IPS DF 4.7 (cell line): ENCODE data around the gene PLAAT3.
"Not testable (repeated sequence)": the region's sequence is repeated elsewhere in the genome, so short reads cannot be mapped to it uniquely, and the experiment has no call there.

Experiments
- DNase-seq: peaks from one replicate; pipeline ENCODE4 v3.0.0-alpha.2; 2013; ENCODE audit warnings: low spot score; ENCODE audit errors: extremely low read depth

PLAAT3 gene

GRCh38 chr11:63569570-63569969 lies 44.7 kb downstream of the PLAAT3 start:
- DNase-seq, result no peak

- no peak for DNase-seq
Observed at GRCh38 chr11:63567044-63567840, 47.0 kb downstream of the PLAAT3 start.

GRCh38 chr11:63564784-63565350 lies 49.4 kb downstream of the PLAAT3 start:
- DNase-seq, result no peak

GRCh38 chr11:63564056-63564774 lies 50.0 kb downstream of the PLAAT3 start:
- no peak for DNase-seq

- no peak for DNase-seq
Observed at GRCh38 chr11:63563201-63564055, 50.8 kb downstream of the PLAAT3 start, which contains the start of gene PLAAT2. Gene PLAAT2, minus strand, starts transcription at chr11:63563379. Its CDS starts 55 bp downstream, at chr11:63563324.

DNA sequence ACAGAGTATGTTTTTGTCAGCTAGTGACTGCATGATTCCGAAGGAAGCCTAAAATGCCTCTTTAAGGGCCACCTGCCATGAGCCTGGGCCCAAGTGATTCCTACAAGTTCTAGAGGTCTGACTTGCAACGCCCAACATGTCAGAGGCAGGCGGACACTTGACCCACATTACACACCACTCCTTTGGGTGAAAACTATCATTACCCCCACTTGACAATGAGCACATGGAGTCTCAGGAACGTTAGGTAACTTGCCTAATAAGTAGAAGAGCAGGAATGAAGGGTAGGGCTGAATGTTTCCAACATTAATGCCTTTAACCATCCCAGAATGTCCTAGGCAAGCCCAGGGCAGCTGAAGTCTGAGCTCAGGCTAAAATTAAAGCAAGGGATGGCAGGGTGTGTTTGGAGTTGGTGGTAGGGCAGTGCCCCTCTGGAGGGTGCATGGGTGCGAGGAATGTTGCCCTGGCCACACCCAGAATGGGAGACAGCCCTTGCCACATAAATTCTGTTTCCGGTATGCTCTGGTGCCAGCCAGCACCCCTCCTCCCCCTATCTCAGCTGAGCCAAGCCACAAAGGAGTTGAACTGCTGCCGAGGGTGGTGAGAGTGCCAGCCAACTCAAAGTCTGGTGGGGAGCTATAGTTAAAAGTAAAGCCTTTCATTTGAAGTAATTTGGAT lies 53.6 kb downstream of the PLAAT3 start:
- no peak for DNase-seq

GRCh38 chr11:63558459-63559157 lies 55.6 kb downstream of the PLAAT3 start:
- DNase-seq, result no peak

DNA sequence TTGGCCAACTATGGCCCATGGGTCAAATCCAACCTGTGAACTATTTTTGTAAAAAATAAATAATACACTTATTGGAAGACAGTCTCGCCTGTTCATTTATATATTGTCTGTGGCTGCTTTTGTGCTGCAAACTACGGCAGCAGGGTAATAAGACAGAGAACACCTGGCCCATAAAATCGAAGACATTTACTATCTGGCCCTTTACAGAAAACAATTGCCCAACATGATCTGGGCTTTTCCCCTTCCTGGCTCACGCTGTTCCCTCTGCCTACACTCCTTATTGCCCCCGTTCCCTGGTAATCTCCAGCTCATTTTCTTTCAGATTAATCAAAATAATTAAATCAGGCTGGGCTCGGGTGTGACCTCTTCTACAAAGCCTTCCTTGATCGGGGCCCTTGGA lies 56.7 kb downstream of the PLAAT3 start:
- no peak for DNase-seq

DNA sequence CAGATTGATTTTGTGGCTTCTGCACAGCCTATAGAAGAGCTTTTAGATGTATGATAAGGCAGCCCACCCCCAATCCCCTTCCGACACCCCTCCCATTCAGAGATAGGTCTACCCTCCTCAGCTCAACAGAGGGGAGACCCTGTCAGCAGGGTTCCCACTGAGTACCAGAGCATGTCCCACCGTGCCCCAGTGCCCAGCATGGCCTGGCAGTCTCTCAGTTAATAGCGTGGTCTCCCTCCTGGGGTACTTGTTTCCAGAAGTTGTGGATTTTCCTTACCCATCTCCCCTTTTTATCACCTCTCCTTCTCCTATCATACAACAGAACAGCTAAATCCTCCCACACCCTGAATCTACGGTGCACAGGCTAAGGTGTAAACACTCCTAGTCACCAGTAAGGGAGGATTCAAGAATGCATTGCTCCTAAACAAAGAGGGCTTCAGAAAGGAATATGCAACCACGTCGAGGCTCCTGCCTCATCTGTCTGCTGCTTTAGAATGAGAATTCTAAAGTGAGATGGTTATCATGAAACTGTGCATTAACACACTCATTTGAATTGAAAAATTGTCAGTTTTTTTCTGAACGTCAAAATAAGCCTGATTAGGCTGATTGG lies 57.7 kb downstream of the PLAAT3 start:
- no peak for DNase-seq

- DNase-seq, result no peak
Observed at GRCh38 chr11:63554877-63555223, 59.4 kb downstream of the PLAAT3 start.

DNA sequence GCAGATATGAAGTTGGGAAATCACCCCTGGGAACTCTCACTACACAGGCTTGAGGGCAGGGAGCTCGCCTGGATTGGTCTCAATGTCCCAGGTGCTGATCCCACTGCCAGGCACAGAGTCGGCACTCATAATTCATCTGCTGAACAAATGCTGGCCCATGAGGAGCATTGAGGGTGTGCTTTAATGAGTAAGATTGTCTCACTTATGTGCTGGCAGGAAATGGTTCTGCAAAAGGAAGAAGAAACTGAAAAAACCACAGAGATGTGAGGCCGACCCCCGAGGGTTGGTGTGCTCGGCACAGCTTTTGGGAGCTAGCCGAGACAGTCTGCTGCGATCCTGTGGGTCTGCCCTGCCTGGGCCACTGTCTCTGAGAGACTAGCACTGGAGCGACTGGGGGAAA lies 60.5 kb downstream of the PLAAT3 start:
- no peak for DNase-seq

DNA sequence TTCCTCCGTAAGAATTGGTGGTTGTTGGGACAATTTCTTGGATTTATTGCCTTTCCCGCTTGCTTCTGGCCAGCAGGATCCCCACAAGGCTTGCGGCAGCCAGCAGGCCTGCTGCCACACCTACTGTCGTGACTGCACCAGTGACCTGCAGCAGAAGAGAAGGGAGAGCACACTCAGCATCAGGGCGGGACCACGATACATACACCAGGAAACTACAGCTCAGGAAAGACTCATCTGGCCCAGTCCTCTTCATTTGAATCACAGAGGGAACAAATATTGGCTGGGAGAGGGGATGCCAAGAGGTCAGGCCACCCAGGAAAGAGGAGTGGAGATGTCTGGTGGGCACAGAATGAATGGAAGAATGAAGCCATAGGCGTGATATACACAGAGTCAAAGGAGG lies 61.3 kb downstream of the PLAAT3 start:
- no peak for DNase-seq

- no peak for DNase-seq
Observed at GRCh38 chr11:63551889-63552266, 62.4 kb downstream of the PLAAT3 start.

DNA sequence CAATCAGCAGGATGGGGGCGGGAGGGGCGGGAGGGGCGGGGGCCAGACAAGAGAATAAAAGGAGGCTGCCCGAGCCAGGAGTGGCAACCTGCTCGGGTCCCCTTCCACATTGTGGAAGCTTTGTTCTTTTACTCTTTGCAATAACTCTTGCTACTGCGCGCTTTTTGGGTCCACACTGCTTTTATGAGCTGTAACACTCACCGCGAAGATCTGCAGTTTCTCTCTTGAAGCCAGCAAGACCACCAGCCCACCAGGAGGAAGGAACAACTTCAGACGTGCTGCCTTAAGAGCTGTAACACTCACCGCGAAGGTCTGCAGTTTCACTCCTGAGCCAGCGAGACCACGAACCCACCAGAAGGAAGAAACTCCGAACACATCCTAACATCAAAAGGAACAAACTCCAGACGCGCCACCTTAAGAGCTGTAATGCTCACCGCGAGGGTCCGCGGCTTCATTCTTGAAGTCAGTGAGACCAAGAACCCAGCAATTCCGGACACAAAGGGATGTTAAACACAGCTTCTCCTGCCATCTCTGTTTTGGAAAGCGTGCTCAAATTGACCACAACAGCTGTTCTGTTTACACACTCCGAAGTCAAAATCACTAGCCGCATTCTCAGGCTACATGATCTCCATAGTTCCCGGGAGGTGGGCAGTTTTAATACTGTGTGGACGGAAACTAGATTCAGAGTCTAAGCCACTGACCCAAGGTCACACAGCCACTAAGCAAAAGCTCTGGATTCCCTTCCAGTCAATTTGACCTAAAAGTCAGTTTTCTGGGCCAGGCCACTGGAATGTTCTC lies 62.9 kb downstream of the PLAAT3 start:
- no peak for DNase-seq

GRCh38 chr11:63550156-63550700 lies 64.0 kb downstream of the PLAAT3 start:
- DNase-seq, result not testable (repeated sequence)

DNA sequence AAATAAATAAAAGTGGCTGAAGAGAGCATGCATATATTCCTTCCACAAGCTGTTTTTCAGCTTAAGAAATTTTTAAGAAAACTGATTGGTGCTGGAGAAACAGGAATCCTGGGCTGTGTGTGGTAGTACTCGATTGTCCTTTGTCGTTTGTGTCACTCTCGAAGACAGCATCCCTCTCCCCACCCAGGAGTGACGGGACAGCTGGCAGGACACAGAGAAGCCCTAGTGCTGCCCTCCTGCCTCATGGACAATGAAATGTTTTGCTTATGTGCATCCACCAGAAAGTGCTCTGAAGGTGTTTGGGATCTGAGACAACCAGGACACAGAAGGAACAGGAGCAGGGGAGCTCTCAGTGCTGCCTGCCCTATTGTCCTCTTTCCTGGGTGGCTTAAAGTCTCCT lies 64.8 kb downstream of the PLAAT3 start:
- DNase-seq, result no peak

GRCh38 chr11:63548178-63548577 lies 66.1 kb downstream of the PLAAT3 start:
- no peak for DNase-seq

DNA sequence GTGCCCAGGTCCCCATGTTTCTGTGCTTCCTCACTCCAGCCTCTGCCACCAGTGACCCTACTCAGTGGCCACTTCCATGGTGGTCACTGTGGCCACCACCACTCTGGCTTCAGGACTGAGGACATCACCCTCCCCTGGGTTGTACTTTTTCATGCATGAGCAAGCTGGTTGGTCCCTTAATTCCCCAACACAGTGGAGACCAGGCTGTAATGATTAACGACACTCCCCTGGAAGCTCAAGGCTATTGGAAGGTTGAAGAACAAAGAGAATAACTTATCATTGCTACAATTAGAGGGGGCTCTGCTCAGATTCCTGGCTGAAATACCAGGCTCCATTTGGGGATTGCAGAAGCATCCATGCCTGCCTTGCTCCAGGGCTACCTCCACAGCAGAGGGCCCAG lies 67.2 kb downstream of the PLAAT3 start:
- DNase-seq, result no peak

- DNase-seq, result no peak
Observed at GRCh38 chr11:63543711-63544110, 70.5 kb downstream of the PLAAT3 start.
